ENCODE measurements around the gene GLCE.

GRCh38 chr15:69149163-69149562, 11.3 kb upstream of the GLCE start:
- no peak for TF ChIP-seq POLR2A (IDR thresholded peaks at IDR 0.05)
- no peak for TF ChIP-seq CTCF (IDR thresholded peaks at IDR 0.05)

All from esophagus squamous epithelium (tissue), 4 donors.